Panc1 (cell line): ENCODE results near the gene RIMBP2.

ENCODE experiments used
- POLR2AphosphoS5 ChIP-seq: IDR thresholded peaks from 2 replicates; pipeline ENCODE4 v1.6.1; 2012; ENCODE audit warnings: mild to moderate bottlenecking, low read depth, low read length, moderate library complexity
- SIN3A ChIP-seq: IDR thresholded peaks from 2 replicates; pipeline ENCODE4 v1.6.1; 2012; ENCODE audit warnings: low read depth, mild to moderate bottlenecking, low read length, moderate library complexity, borderline replicate concordance; ENCODE audit not compliant: insufficient read depth
- TCF7L2 ChIP-seq: IDR thresholded peaks from 2 replicates; pipeline ENCODE4 v1.6.1; 2011; ENCODE audit warnings: mild to moderate bottlenecking, low read depth, low read length, inconsistent platforms
- TF ChIP-seq, protein P1 (sequence below): fragments of 450-650 bp; IDR thresholded peaks from 2 replicates; pipeline ENCODE4 v1.5.1; 2017; ENCODE audit warnings: mild to moderate bottlenecking

DNA sequence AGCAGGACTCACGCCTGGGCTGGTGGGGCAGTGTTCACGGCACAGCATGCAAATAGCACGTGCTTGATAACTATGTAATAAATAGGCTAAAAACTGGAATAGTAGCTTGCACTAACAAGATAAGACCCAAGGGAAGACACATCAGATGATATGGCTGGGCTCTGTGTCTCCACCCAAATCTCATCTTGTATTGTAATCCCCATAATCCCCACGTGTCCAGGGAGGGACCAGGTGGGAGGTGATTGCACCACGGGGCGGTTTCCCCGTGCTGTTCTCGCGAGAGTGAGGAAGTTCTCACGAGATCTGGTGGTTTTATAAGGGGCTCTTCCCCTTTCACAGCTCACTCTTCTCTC lies 46.9 kb downstream of the RIMBP2 start:
- TF ChIP-seq, protein P1, sequence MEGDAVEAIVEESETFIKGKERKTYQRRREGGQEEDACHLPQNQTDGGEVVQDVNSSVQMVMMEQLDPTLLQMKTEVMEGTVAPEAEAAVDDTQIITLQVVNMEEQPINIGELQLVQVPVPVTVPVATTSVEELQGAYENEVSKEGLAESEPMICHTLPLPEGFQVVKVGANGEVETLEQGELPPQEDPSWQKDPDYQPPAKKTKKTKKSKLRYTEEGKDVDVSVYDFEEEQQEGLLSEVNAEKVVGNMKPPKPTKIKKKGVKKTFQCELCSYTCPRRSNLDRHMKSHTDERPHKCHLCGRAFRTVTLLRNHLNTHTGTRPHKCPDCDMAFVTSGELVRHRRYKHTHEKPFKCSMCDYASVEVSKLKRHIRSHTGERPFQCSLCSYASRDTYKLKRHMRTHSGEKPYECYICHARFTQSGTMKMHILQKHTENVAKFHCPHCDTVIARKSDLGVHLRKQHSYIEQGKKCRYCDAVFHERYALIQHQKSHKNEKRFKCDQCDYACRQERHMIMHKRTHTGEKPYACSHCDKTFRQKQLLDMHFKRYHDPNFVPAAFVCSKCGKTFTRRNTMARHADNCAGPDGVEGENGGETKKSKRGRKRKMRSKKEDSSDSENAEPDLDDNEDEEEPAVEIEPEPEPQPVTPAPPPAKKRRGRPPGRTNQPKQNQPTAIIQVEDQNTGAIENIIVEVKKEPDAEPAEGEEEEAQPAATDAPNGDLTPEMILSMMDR = no peak
- TF ChIP-seq SIN3A (no peak), POLR2AphosphoS5 (no peak), TCF7L2 (no peak)
